Psoas muscle (tissue), 8 donors: ENCODE data around the gene BTBD7. TPM values are rescaled to one million over a fixed set of nuclear protein-coding genes. Genes with fewer than 3 reads are reported as not detected.
"Not testable (repeated sequence)": the region's sequence is repeated elsewhere in the genome, so short reads cannot be mapped to it uniquely, and the experiment has no call there.

Experiments used
- ATAC-seq, 4 donors: fragments of 200-7000 bp; cut with Tn5 transposase; one replicate each; pipeline ENCODE4 v1.9.1; 2020; ENCODE audit warnings: moderate library complexity in 3 of 4, mild to moderate bottlenecking in 2 of 4
- DNase-seq, 2 donors: peaks; one replicate each; pipeline ENCODE4 v3.0.0-alpha.2; 2020
- H3K27ac ChIP-seq: fragments of 200-600 bp; one replicate; pipeline ENCODE4 v1.8.0; 2022
- H3K27me3 ChIP-seq, 3 donors: fragments of 200-600 bp in 1 of 3; one replicate each; pipeline versions ENCODE4 v1.6.1 to v1.8.0; 2013 to 2022; ENCODE audit warnings: low read length in 2 of 3, mild to moderate bottlenecking in 2 of 3, moderate library complexity in 1 of 3; ENCODE audit not compliant: insufficient read depth in 3 of 3
- H3K36me3 ChIP-seq, 2 donors: fragments of 200-600 bp in 1 of 2; one replicate each; pipeline versions ENCODE4 v1.6.1 to v1.8.0; 2013 to 2022; ENCODE audit warnings: low read depth in 1 of 2, mild to moderate bottlenecking in 1 of 2, moderate library complexity in 1 of 2; ENCODE audit not compliant: insufficient read depth in 1 of 2
- H3K4me1 ChIP-seq: fragments of 200-600 bp; one replicate; pipeline ENCODE4 v1.8.0; 2022
- H3K4me3 ChIP-seq: fragments of 200-600 bp; one replicate; pipeline ENCODE4 v1.8.0; 2022; ENCODE audit warnings: mild to moderate bottlenecking
- H3K9me3 ChIP-seq: fragments of 200-600 bp; one replicate; pipeline ENCODE4 v1.8.0; 2022
- CTCF ChIP-seq: fragments of 200-600 bp; IDR thresholded peaks from one replicate; pipeline ENCODE4 v1.8.0; 2022; ENCODE audit warnings: antibody characterized with exemption
- WGBS, 3 donors: extraction: QIAGEN DNeasy Blood & Tissue Kit; methylation state at CpG; one replicate each; pipeline versions ENCODE4 v1.1.6 to v1.1.7; 2013; 5-methylcytosine and 5-hydroxymethylcytosine counted together
- intact Hi-C, 2 donors: fragments of 100-400 bp; cut with DNase I; formaldehyde crosslinking; loops; one replicate each; pipeline versions ENCODE4 v1.11.0 to v1.14.2; 2022
- polyA plus RNA-seq, 3 donors: library from polyadenylated mRNA; stranded (reverse); fragments of 200-250 nt; gene quantifications; one replicate each; pipeline ENCODE4 v1.2.3, GENCODE V29; 2013
- total RNA-seq, 4 donors: library from RNA; stranded (reverse); fragmentation: NEBNext Ultra II Directional in 2 of 4; extraction: Animal tissue kit (Norgen Biotek cat#: 25700) in 2 of 4; gene quantifications; one replicate each; pipeline versions ENCODE4 v1.2.1 to v1.2.4, GENCODE V29; 2021 to 2023
- donor health status: healthy with polysubstance abuse.
- donor health status: DM: no; HTN: no; CAD: no; lungs with moderate emphysema.
- donor health status: Bipolar disorder and iron deficiency.
- donor health status: healthy.
- donor health status: DM: yes; HTN: yes; CAD: no.
- donor health status: DM: no; HTN: no; CAD: no.
- donor health status: DM: no; HTN: no; CAD: no.
- donor health status: DM: yes; HTN: yes; CAD: no.

Gene BTBD7
- total and polyA plus RNA-seq, 7 donors: 6.0 to 24.9 (median 18.9) TPM

- WGBS, 3 donors: 74 to 88% (median 80%) methylated on average over 6 of the region's 6 CpGs
- intact Hi-C loops: no loop called here
- no peaks in the 10 kb centered on the region for H3K4me1 ChIP-seq
- no peaks in the 10 kb centered on the region for H3K9me3 ChIP-seq
- H3K27ac ChIP-seq: no peak overlapping the region
- no peaks in the 10 kb centered on the region for H3K27me3 ChIP-seq
- no peaks in the 10 kb centered on the region for H3K36me3 ChIP-seq
- TF ChIP-seq CTCF: no peak
- DNase-seq (no peak), ATAC-seq (no peak)
- H3K4me3 ChIP-seq: no peak overlapping the region
Observed at GRCh38 chr14:93375673-93376156, 42.9 kb upstream of the BTBD7 start.

- Histone ChIP-seq H3K27me3 (no peaks in the 10 kb centered on the region), H3K4me3 (no peak overlapping the region), H3K27ac (no peak overlapping the region), H3K9me3 (no peaks in the 10 kb centered on the region), H3K36me3 (no peaks in the 10 kb centered on the region), H3K4me1 (no peaks in the 10 kb centered on the region)
- 78 to 86% (median 82%) methylated on average over 4 of the region's 4 CpGs for WGBS, 3 donors
- no peak for DNase-seq
- no peak for ATAC-seq
- TF ChIP-seq CTCF: no peak
- intact Hi-C loops: no loop called here
Observed at GRCh38 chr14:93369713-93370266, 37.0 kb upstream of the BTBD7 start.

- no peak for TF ChIP-seq CTCF
- intact Hi-C loops: no loop called here
- no peaks in the 10 kb centered on the region for H3K27me3 ChIP-seq
- WGBS, 3 donors: 58 to 72% (median 64%) methylated on average over 5 of the region's 5 CpGs
- H3K27ac ChIP-seq: no peak overlapping the region
- H3K9me3 ChIP-seq: no peaks in the 10 kb centered on the region
- no peaks in the 10 kb centered on the region for H3K4me1 ChIP-seq
- H3K4me3 ChIP-seq: no peak overlapping the region
- ATAC-seq (no peak), DNase-seq (no peak)
- no peaks in the 10 kb centered on the region for H3K36me3 ChIP-seq
Observed at GRCh38 chr14:93368996-93369712, 36.3 kb upstream of the BTBD7 start.

GRCh38 chr14:93354873-93355272 lies 22.0 kb upstream of the BTBD7 start:
- H3K4me1 ChIP-seq, H3K4me3 ChIP-seq, H3K27me3 ChIP-seq, H3K9me3 ChIP-seq, H3K36me3 ChIP-seq, H3K27ac ChIP-seq, intact Hi-C loops, ATAC-seq, DNase-seq: not testable (repeated sequence)
- WGBS, 3 donors: 85 to 94% (median 85%) methylated on average over 6 of the region's 6 CpGs

- Histone ChIP-seq H3K9me3 (no peaks in the 10 kb centered on the region), H3K36me3 (no peaks in the 10 kb centered on the region), H3K4me3 (no peak overlapping the region), H3K27me3 (no peaks in the 10 kb centered on the region), H3K4me1 (peaks cover 4% of the 10 kb centered on the region), H3K27ac (no peak overlapping the region)
- ATAC-seq (no peak), DNase-seq (no peak)
- no peak for TF ChIP-seq CTCF
- 88 to 90% (median 89%) methylated on average over 5 of the region's 5 CpGs for WGBS, 3 donors
- intact Hi-C loops: no loop called here
Observed at GRCh38 chr14:93348292-93348691, 15.5 kb upstream of the BTBD7 start.
